ENCODE results near the gene GULP1.

Gene GULP1

DNA sequence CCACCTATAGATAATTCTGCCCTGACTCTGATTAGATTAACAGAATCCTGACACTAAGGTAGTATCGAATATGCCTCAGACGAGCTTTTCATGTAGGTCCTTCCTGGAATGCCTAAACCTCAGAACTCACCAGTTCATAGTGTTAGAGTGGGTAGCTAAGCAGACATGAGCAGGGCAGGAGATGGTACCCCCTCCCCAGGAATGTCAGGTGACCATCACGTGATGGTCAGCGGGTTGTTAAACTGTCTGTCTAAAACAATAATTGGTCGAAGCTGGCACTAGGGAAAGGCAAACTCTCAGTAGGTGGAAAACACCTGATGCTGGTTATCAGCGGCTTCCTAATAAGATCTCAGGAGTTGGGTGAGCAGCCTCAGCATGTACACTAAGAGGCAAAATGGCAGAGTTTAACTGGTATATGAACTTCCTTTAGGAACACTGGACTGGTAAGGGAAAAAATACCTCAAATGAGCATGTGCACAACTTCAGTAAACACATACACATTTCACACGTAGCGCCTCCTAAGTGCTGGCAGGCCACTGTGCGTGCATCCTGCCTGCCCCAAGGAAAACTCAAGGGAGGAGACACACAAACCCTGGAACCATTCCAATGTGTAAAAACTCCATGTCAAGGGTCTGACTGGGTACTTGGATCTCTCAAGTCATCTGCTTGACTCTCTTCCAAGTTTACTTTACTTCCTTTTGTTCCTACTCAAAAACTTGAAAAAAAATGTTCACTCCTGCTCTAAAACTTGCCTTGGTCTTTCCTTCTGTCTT is 339.5 kb downstream of the GULP1 start:
- no peak for DNase-seq
- in situ Hi-C loops (cut with HindIII; ENCODE audit: low pct_ligation_motif_present, low pct_unique_long_range_greater_than_20kb, low sequenced_read_pairs), result no loop called here

DNA sequence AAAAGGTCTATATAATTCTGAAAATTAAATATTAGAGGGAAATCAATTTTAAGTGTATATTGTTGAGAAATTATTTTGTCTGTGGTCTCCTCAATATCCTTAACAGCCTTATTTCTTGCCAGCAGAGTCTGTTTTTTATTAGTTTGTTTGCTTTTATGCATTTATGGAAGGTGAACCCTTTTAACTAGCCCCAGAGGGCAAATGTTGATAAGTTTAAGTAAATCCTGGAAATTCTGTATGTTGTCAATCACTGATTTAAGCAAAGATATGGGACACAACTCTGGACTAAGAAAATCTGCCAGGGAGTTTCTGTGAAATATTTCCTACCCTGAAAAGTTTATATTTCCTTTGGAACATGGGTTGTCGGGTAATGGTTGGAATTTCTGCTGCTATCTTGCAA is 343.0 kb downstream of the GULP1 start:
- in situ Hi-C loops (cut with HindIII; ENCODE audit: low pct_ligation_motif_present, low pct_unique_long_range_greater_than_20kb, low sequenced_read_pairs), result no loop called here
- DNase-seq, result no peak
